HG02885 (cell line): ENCODE measurements around the gene MKNK1.
A peak's percentile ranks its signal among the peaks of the same experiment; 100 is the strongest.

Experiments
- ATAC-seq: cut with Tn5 transposase; IDR thresholded peaks from one replicate; pipeline ENCODE4 v1.9.1; 2021; ENCODE audit warnings: mild to moderate bottlenecking; ENCODE audit not compliant: unreplicated experiment, poor library complexity

MKNK1 gene

GRCh38 chr1:46526691-46527291 lies 77.3 kb downstream of the MKNK1 start:
- ATAC-seq, result no peak

GRCh38 chr1:46526013-46526690 lies 77.9 kb downstream of the MKNK1 start:
- ATAC-seq, result no peak

GRCh38 chr1:46525253-46525983 lies 78.7 kb downstream of the MKNK1 start:
- no peak for ATAC-seq

- no peak for ATAC-seq
Observed at GRCh38 chr1:46524843-46525242, 79.2 kb downstream of the MKNK1 start.

- ATAC-seq, result no peak
Observed at GRCh38 chr1:46523496-46524353, 80.3 kb downstream of the MKNK1 start.

- ATAC-seq, result no peak
Observed at GRCh38 chr1:46522969-46523320, 81.1 kb downstream of the MKNK1 start.

GRCh38 chr1:46522184-46522968 lies 81.7 kb downstream of the MKNK1 start:
- peak; percentile 64 for ATAC-seq

- no peak for ATAC-seq
Observed at GRCh38 chr1:46521414-46521813, 82.7 kb downstream of the MKNK1 start.

GRCh38 chr1:46520063-46520911 lies 83.8 kb downstream of the MKNK1 start:
- ATAC-seq, result no peak

- no peak for ATAC-seq
Observed at GRCh38 chr1:46519209-46519608, 84.9 kb downstream of the MKNK1 start.

GRCh38 chr1:46517932-46518498 lies 86.1 kb downstream of the MKNK1 start:
- no peak for ATAC-seq

- ATAC-seq, result no peak
Observed at GRCh38 chr1:46517010-46517600, 87.0 kb downstream of the MKNK1 start.

- no peak for ATAC-seq
Observed at GRCh38 chr1:46516200-46516950, 87.7 kb downstream of the MKNK1 start.

GRCh38 chr1:46515576-46515975 lies 88.5 kb downstream of the MKNK1 start:
- no peak for ATAC-seq

GRCh38 chr1:46513536-46513935 lies 90.5 kb downstream of the MKNK1 start:
- ATAC-seq, result no peak

GRCh38 chr1:46512792-46513190 lies 91.3 kb downstream of the MKNK1 start:
- no peak for ATAC-seq

- ATAC-seq, result no peak
Observed at GRCh38 chr1:46512135-46512791, 91.8 kb downstream of the MKNK1 start.
